Kidney (tissue), 14 donors: Measurements from ENCODE around the gene RAP1A. TPM values are rescaled to one million over a fixed set of nuclear protein-coding genes. Genes with fewer than 3 reads are reported as not detected.

Source experiments
- DNase-seq, 5 donors: peaks; one replicate each; pipeline ENCODE4 v3.0.0-alpha.2; 2013 to 2020
- FAIRE-seq: peaks from 2 replicates; lab custom pipeline; 2012; peaks lifted over from hg19 to GRCh38; lab: Jason Lieb, UNC
- H3K27ac ChIP-seq, 2 donors: one replicate each; pipeline ENCODE4 v1.7.0; 2013; ENCODE audit warnings: low read depth in 2 of 2, low read length in 2 of 2, inconsistent platforms in 1 of 2
- H3K27me3 ChIP-seq: one replicate; pipeline ENCODE4 v1.7.1; 2013; ENCODE audit warnings: low read length, inconsistent platforms; ENCODE audit not compliant: control insufficient read depth, insufficient read depth
- H3K36me3 ChIP-seq, 3 donors: one replicate each; pipeline versions ENCODE4 v1.7.0 to v1.7.1; 2013; ENCODE audit warnings: low read length in 3 of 3, control low read depth in 1 of 3, inconsistent platforms in 1 of 3; ENCODE audit not compliant: insufficient read depth in 3 of 3, control insufficient read depth in 2 of 3
- H3K4me1 ChIP-seq, 3 donors: one replicate each; pipeline versions ENCODE4 v1.7.0 to v1.7.1; 2013; ENCODE audit warnings: low read length in 3 of 3, inconsistent platforms in 1 of 3, low read depth in 1 of 3; ENCODE audit not compliant: control insufficient read depth in 2 of 3, insufficient read depth in 2 of 3
- H3K4me3 ChIP-seq, 3 donors: one replicate each; pipeline versions ENCODE4 v1.7.0 to v1.8.1; 2013; ENCODE audit warnings: low read length in 3 of 3, control low read depth in 1 of 3, inconsistent platforms in 1 of 3
- H3K9ac ChIP-seq, 3 donors: one replicate each; pipeline versions ENCODE4 v1.7.0 to v1.7.1; 2013; ENCODE audit warnings: low read length in 3 of 3, control low read depth in 1 of 3, inconsistent platforms in 1 of 3
- H3K9me3 ChIP-seq, 3 donors: one replicate each; pipeline versions ENCODE4 v1.7.0 to v1.7.1; 2013; ENCODE audit warnings: low read length in 3 of 3, control low read depth in 1 of 3, inconsistent platforms in 1 of 3; ENCODE audit not compliant: control insufficient read depth in 2 of 3, insufficient read depth in 1 of 3
- intact Hi-C: fragments of 100-400 bp; cut with DNase I; formaldehyde crosslinking; loops from one replicate; pipeline ENCODE4 v1.11.1; 2022
- polyA plus RNA-seq: library from polyadenylated mRNA; stranded (reverse); fragments of 350-450 nt; fragmentation: Illumina TruSeq; extraction: RNeasy Lipid Tissue Mini Kit (QIAGEN cat#74804); gene quantifications from one replicate; pipeline ENCODE4 v1.2.3, GENCODE V29; 2014; ENCODE audit warnings: low read depth, low replicate concordance; ENCODE audit not compliant: insufficient read depth
- total RNA-seq: library from RNA; stranded (reverse); fragmentation: NEBNext Ultra II Directional; extraction: Animal tissue kit (Norgen Biotek cat#: 25700); gene quantifications from one replicate; pipeline ENCODE4 v1.2.1, GENCODE V29; 2021
- TF ChIP-seq, protein P1 (sequence below): IDR thresholded peaks from 3 replicates; pipeline ENCODE4 v1.5.1; 2012; ENCODE audit warnings: mild to moderate bottlenecking, moderate library complexity, borderline replicate concordance; ENCODE audit not compliant: insufficient read depth; ENCODE audit errors: extremely low read depth
- donor health status: control.
- donor health status: control.
- donor health status: control.
- donor health status: control.
- donor health status: control.
- donor health status: DM: yes; HTN: yes; CAD: no.
- donor health status: Normal renal cell carcinoma (clear cell type).

RAP1A gene
- total and polyA plus RNA-seq, 2 donors from 2014 or later = 55.8 to 91.3 TPM

DNA sequence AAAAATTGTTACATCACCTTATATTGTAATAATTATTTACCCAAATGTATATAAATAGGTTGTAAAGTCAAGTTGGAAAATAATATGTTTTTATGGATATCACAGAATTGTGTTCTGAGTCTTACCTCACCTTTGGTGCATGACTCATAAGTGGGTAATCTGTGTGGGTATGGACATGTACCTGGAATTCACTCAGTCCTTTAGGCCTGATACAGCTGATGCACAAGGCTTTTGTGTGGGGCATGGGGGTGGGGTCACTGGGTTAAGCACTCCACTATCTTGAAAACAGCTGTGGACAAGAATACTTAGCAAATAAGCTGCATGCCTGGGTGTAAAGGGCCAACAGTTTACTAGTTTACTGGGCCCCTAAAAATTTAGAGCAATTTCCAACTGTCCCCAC is 85.2 kb downstream of the RAP1A start:
- Histone ChIP-seq H3K4me3 (no peak overlapping the region), H3K27me3 (no peaks in the 10 kb centered on the region), H3K9me3 (no peaks in the 10 kb centered on the region), H3K27ac (no peak overlapping the region), H3K9ac (no peak overlapping the region), H3K36me3 (peaks cover 5 to 17% (median 10%) of the 10 kb centered on the region in 3 donors), H3K4me1 (no peaks in the 10 kb centered on the region)
- DNase-seq (no peak), FAIRE-seq (no peak)
- intact Hi-C loops = no loop called here
- TF ChIP-seq, protein P1, sequence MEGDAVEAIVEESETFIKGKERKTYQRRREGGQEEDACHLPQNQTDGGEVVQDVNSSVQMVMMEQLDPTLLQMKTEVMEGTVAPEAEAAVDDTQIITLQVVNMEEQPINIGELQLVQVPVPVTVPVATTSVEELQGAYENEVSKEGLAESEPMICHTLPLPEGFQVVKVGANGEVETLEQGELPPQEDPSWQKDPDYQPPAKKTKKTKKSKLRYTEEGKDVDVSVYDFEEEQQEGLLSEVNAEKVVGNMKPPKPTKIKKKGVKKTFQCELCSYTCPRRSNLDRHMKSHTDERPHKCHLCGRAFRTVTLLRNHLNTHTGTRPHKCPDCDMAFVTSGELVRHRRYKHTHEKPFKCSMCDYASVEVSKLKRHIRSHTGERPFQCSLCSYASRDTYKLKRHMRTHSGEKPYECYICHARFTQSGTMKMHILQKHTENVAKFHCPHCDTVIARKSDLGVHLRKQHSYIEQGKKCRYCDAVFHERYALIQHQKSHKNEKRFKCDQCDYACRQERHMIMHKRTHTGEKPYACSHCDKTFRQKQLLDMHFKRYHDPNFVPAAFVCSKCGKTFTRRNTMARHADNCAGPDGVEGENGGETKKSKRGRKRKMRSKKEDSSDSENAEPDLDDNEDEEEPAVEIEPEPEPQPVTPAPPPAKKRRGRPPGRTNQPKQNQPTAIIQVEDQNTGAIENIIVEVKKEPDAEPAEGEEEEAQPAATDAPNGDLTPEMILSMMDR = no peak

DNA sequence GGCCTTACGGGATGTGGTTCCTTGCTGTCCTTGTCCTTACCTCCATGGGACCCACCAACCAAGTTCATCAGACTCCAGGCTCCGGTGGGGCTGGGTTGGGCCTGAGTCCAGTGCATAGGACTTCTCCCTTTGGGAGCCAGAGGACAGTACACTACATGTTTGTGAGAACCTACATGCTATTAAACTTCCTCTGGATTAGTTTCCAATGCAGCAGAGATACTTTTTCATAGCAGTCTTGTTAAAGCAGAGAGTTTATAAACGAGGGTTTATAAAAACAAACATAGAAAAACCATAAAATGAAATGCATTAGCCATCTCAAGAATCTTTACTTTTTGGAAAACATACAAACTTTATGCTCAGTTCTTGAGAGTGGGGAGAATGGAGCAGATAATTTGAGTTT is 86.3 kb downstream of the RAP1A start:
- Histone ChIP-seq H3K9me3 (no peaks in the 10 kb centered on the region), H3K4me1 (no peaks in the 10 kb centered on the region), H3K36me3 (peaks cover 2 to 10% (median 9%) of the 10 kb centered on the region in 3 donors), H3K27ac (no peak overlapping the region), H3K27me3 (no peaks in the 10 kb centered on the region), H3K4me3 (no peak overlapping the region), H3K9ac (no peak overlapping the region)
- intact Hi-C loops = no loop called here
- DNase-seq = no peak
- FAIRE-seq = no peak
- TF ChIP-seq, protein P1 = no peak

DNA sequence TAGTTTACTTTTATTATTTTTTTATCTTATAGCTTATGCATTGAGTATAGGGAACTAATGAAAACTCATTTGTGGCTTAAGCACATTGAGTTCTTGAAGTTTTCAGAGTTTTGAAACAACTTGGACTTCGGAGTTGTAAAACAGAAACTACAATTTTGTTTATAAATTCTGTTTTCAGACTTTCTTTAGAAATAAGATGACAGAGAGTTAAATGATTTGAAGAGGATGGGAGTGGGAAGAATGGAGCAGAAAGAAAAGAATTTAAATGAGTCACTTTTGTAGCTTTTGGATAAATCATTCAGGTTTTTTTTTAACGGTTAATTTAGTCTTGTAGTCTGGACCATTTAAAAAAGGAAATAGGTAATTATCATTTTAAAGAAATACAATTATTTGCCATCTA is 87.3 kb downstream of the RAP1A start:
- Histone ChIP-seq H3K4me3 (no peak overlapping the region), H3K27me3 (no peaks in the 10 kb centered on the region), H3K36me3 (peaks cover 0 to 6% (median 4%) of the 10 kb centered on the region in 3 donors), H3K9ac (no peak overlapping the region), H3K9me3 (no peaks in the 10 kb centered on the region), H3K27ac (no peak overlapping the region), H3K4me1 (no peaks in the 10 kb centered on the region)
- intact Hi-C loops = no loop called here
- FAIRE-seq (no peak), DNase-seq (no peak)
- TF ChIP-seq, protein P1 = no peak

DNA sequence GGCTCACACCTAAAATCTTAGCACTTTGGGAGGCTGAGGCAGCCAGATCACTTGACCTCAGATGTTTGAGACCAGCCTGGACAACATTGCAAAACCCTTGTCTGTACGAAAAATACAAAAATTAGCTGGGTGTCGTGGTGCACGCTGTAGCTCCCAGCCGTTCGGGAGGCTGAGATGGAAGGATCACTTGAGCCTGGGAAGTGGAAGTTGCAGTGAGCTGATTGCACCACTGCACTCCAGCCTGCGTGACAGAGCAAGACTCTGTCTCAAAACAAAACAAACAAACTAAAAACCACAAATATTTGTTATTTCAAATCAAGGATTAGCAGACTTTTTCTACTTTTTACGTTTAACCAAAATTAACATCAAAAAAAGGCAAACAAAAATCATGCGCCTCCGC is 88.3 kb downstream of the RAP1A start:
- Histone ChIP-seq H3K36me3 (peaks cover 0 to 6% (median 4%) of the 10 kb centered on the region in 3 donors), H3K9me3 (no peaks in the 10 kb centered on the region), H3K4me3 (no peak overlapping the region), H3K27ac (no peak overlapping the region), H3K9ac (no peak overlapping the region), H3K27me3 (no peaks in the 10 kb centered on the region), H3K4me1 (no peaks in the 10 kb centered on the region)
- FAIRE-seq (no peak), DNase-seq (peak in 1 of 5 donors; percentile 73)
- TF ChIP-seq, protein P1 = no peak
- intact Hi-C loops = no loop called here
